HepG2 (cell line): ENCODE data around the gene GYS1. TPM values are rescaled to one million over a fixed set of nuclear protein-coding genes. Genes with fewer than 3 reads are reported as not detected.

Source experiments
- ATAC-seq: fragments of 200-7000 bp; cut with Tn5 transposase; 3 replicates; pipeline ENCODE4 v1.9.1; 2020; ENCODE audit warnings: mild to moderate bottlenecking, moderate library complexity
- BruUV-seq: library from RNA; stranded (reverse); fragments of 400-500 nt; replicated peaks from 2 replicates; lab custom pipeline; 2021; lab: Mats Ljungman, UMichigan
- CTCF ChIA-PET: fragments of 300-600 bp; formaldehyde crosslinking; extraction: SDS; loops from one replicate; lab custom pipeline; 2021; ENCODE audit warnings: low total read pairs, inconsistent platforms, low intra/inter-chr PET ratio; lab: Yijun Ruan, JAX
- POLR2A ChIA-PET: fragments of 350-600 bp; sonication (Branson Sonifier 250); formaldehyde crosslinking; loops from one replicate; lab custom pipeline; 2020; ENCODE audit warnings: antibody characterized with exemption, inconsistent platforms; lab: Yijun Ruan, JAX
- DNase-seq: peaks from one replicate; pipeline ENCODE4 v3.0.0-alpha.2; 2015; ENCODE audit warnings: low spot score
- FAIRE-seq: peaks from 3 replicates; lab custom pipeline; 2011; peaks lifted over from hg19 to GRCh38; lab: Jason Lieb, UNC
- H2AFZ ChIP-seq: one replicate; pipeline ENCODE4 v1.6.1; 2011; ENCODE audit warnings: low read length, inconsistent platforms
- H3K27ac ChIP-seq: fragments of 300-600 bp; 3 replicates; pipeline ENCODE4 v1.8.0; 2011; ENCODE audit warnings: mixed run types, mild to moderate bottlenecking, mixed read lengths, low read length, inconsistent platforms; ENCODE audit not compliant: insufficient read depth; ENCODE audit errors: extremely low read length
- H3K27me3 ChIP-seq, 2 experiments: fragments of 200-600 bp in 1 of 2; 2 replicates in 1 of 2; 3 replicates in 1 of 2; pipeline versions ENCODE4 v1.6.0 to v1.8.0; 2011; ENCODE audit warnings: low read length in 2 of 2, mild to moderate bottlenecking in 2 of 2, moderate library complexity in 2 of 2, inconsistent platforms in 1 of 2; ENCODE audit not compliant: insufficient read depth in 2 of 2, control insufficient read depth in 1 of 2
- H3K36me3 ChIP-seq, 2 experiments: fragments of 200-600 bp in 1 of 2; replicated peaks in 1 of 2; 2 replicates in 1 of 2; 3 replicates in 1 of 2; pipeline versions ENCODE4 v1.5.1 to v1.8.0; 2011; ENCODE audit warnings: low read length in 2 of 2, inconsistent platforms in 1 of 2; ENCODE audit not compliant: insufficient read depth in 2 of 2, control insufficient read depth in 1 of 2
- H3K4me1 ChIP-seq: 2 replicates; pipeline ENCODE4 v1.5.1; 2012; ENCODE audit warnings: low read length, inconsistent platforms; ENCODE audit not compliant: insufficient read depth
- H3K4me2 ChIP-seq: 2 replicates; pipeline ENCODE4 v1.6.0; 2011; ENCODE audit warnings: low read depth, low read length, inconsistent platforms
- H3K4me3 ChIP-seq, 3 experiments: fragments of 200-600 bp in 1 of 3; sonication (generic), shearing (Covaris generic) in 1 of 3; replicated peaks in 1 of 3; 2 replicates each; pipeline ENCODE4 v1.5.1; 2011 to 2016; ENCODE audit warnings: low read length in 3 of 3, inconsistent platforms in 2 of 3, low read depth in 2 of 3, mild to moderate bottlenecking in 2 of 3, control low read depth in 1 of 3, mixed read lengths in 1 of 3; ENCODE audit not compliant: insufficient read depth in 1 of 3
- H3K79me2 ChIP-seq: one replicate; pipeline ENCODE4 v1.6.1; 2011; ENCODE audit warnings: low read length, inconsistent platforms; ENCODE audit not compliant: insufficient read depth
- H3K9ac ChIP-seq: 2 replicates; pipeline ENCODE4 v1.6.0; 2011; ENCODE audit warnings: mild to moderate bottlenecking, low read depth, low read length, inconsistent platforms; ENCODE audit not compliant: insufficient read depth
- H3K9me3 ChIP-seq: 2 replicates; pipeline ENCODE4 v1.5.1; 2012; ENCODE audit warnings: mild to moderate bottlenecking, low read length
- H4K20me1 ChIP-seq: 2 replicates; pipeline ENCODE4 v1.6.0; 2011; ENCODE audit warnings: inconsistent platforms, mild to moderate bottlenecking, low read length, moderate library complexity; ENCODE audit not compliant: insufficient read depth
- ISL2 ChIP-seq: sonication (generic); formaldehyde crosslinking; IDR thresholded peaks from 2 replicates; pipeline ENCODE4 v1.5.0; 2020; ENCODE audit warnings: missing genetic modification reagents
- RBM39 ChIP-seq: fragments of 200-400 bp; formaldehyde crosslinking; IDR thresholded peaks from one replicate; pipeline ENCODE4 v1.6.1; 2018; ENCODE audit warnings: antibody characterized with exemption, mild to moderate bottlenecking, low read depth, low read length; ENCODE audit not compliant: poor library complexity, severe bottlenecking
- RXRB ChIP-seq: IDR thresholded peaks from 2 replicates; pipeline ENCODE4 v1.6.1; 2016; ENCODE audit warnings: borderline replicate concordance, missing genetic modification reagents, missing compliant biosample characterization
- XBP1 ChIP-seq: sonication (generic); formaldehyde crosslinking; IDR thresholded peaks from 2 replicates; pipeline ENCODE4 v1.5.0; 2020; ENCODE audit warnings: missing genetic modification reagents
- ZNF121 ChIP-seq: sonication (generic); formaldehyde crosslinking; IDR thresholded peaks from 2 replicates; pipeline ENCODE4 v1.5.0; 2020; ENCODE audit warnings: mild to moderate bottlenecking, missing genetic modification reagents
- ZNF878 ChIP-seq: sonication (generic); formaldehyde crosslinking; IDR thresholded peaks from 2 replicates; pipeline ENCODE4 v1.8.1; 2023; ENCODE audit warnings: mild to moderate bottlenecking, missing genetic modification reagents, moderate library complexity
- WGBS: methylation state at CpG from one replicate; pipeline ENCODE4 v1.1.6; 2017; ENCODE audit warnings: low lambda C conversion rate; 5-methylcytosine and 5-hydroxymethylcytosine counted together
- in situ Hi-C: cut with HindIII; loops from 2 replicates; pipeline ENCODE4 v1.10.0; 2017; ENCODE audit warnings: low pct_unique_long_range_greater_than_20kb; ENCODE audit not compliant: extremely low pct_ligation_motif_present
- intact Hi-C: fragments of 100-400 bp; cut with micrococcal nuclease; formaldehyde crosslinking; loops from one replicate; pipeline ENCODE4 v1.10.0; 2022; ENCODE audit not compliant: unreplicated experiment
- polyA plus RNA-seq, 8 experiments: library from polyadenylated mRNA; depleted of rRNA in 3 of 8; stranded (reverse) in 7 of 8; unstranded in 1 of 8; fragments of >200 nt; fragmentation: Illumina TruSeq in 4 of 8; extraction: Trizol in 4 of 8; gene quantifications; 2 replicates each; pipeline versions ENCODE4 v1.2.1 to v1.2.3, GENCODE V29; 2011 to 2016; ENCODE audit warnings: low read depth in 4 of 8, missing spikeins in 1 of 8, mixed read lengths in 1 of 8; ENCODE audit not compliant: insufficient read depth in 1 of 8
- total RNA-seq, 5 experiments: library from RNA; depleted of rRNA; stranded (reverse); fragments of >200 nt; fragmentation: Illumina TruSeq; extraction: Trizol; gene quantifications; 2 replicates each; pipeline ENCODE4 v1.2.3, GENCODE V29; 2016; ENCODE audit warnings: low read depth in 1 of 5
- TF ChIP-seq, protein P1 (sequence below): fragments of 450-650 bp; IDR thresholded peaks from 2 replicates; pipeline ENCODE4 v1.6.1; 2016
- TF ChIP-seq, protein P2 (sequence below): sonication (generic); formaldehyde crosslinking; IDR thresholded peaks from 2 replicates; pipeline ENCODE4 v1.4.0; 2020; ENCODE audit warnings: mild to moderate bottlenecking, missing genetic modification reagents

Gene GYS1
- total and polyA plus RNA-seq, 2 of the 13 experiments (the other 11 are each of a cell fraction or from before 2014, with no cell fraction given): 18.4 to 42.1 TPM

DNA sequence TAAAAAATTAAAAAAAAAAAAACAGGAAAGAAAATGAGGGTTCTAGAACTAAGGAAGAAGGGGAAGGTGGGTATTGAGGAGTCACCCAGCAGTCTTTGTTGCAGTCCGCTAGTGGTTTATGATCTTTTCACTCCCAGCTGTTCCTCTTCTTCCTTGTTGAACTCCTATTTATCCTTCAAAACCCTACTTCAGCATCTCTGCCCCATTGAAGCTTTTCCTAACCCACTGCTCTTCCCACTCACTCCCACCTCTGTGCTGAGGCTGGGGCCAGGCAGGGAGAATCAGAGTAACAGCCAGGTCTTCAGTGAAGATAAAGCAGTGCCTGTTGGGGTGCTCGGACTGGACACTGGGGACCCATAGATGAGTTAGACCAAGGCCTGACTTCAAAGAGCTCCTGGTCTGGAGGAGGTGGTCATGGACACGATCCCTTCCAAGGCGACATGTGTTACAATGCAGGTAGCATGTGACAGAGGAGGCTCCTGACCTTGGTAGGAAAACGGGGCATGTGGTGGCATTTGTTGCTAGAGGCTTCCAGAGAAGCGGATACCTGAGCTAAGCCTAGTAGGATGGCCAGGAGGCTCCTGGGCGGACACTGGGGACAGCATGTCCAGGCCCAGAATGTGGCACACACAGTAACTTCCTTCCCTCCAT is 12.0 kb upstream of the GYS1 start:
- CTCF ChIA-PET: no interaction called here
- TF ChIP-seq, protein P1, sequence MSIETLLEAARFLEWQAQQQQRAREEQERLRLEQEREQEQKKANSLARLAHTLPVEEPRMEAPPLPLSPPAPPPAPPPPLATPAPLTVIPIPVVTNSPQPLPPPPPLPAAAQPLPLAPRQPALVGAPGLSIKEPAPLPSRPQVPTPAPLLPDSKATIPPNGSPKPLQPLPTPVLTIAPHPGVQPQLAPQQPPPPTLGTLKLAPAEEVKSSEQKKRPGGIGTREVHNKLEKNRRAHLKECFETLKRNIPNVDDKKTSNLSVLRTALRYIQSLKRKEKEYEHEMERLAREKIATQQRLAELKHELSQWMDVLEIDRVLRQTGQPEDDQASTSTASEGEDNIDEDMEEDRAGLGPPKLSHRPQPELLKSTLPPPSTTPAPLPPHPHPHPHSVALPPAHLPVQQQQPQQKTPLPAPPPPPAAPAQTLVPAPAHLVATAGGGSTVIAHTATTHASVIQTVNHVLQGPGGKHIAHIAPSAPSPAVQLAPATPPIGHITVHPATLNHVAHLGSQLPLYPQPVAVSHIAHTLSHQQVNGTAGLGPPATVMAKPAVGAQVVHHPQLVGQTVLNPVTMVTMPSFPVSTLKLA: peak; percentile 96
- no peak for TF ChIP-seq ISL2 (CRISPR knock-in tag)

DNA sequence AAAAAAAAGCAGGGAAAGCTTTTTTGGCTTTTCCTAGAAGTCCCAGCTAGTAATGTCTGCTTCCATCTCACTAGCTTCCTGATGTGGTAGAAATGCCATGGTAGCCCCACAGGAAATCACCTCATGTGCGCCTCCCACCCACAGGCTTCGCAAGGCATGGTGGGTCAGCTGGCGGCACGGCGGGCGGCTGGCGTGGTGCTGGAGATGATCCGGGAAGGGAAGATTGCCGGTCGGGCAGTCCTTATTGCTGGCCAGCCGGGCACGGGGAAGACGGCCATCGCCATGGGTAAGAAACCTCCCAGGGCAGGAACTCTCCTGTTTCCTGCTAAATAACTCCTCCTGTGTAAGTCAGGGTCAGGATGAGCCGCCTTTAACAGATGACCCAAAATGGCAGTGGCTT is 11.0 kb upstream of the GYS1 start:
- CTCF ChIA-PET: no interaction called here
- H3K9ac ChIP-seq: no peak overlapping the region
- TF ChIP-seq, protein P2, sequence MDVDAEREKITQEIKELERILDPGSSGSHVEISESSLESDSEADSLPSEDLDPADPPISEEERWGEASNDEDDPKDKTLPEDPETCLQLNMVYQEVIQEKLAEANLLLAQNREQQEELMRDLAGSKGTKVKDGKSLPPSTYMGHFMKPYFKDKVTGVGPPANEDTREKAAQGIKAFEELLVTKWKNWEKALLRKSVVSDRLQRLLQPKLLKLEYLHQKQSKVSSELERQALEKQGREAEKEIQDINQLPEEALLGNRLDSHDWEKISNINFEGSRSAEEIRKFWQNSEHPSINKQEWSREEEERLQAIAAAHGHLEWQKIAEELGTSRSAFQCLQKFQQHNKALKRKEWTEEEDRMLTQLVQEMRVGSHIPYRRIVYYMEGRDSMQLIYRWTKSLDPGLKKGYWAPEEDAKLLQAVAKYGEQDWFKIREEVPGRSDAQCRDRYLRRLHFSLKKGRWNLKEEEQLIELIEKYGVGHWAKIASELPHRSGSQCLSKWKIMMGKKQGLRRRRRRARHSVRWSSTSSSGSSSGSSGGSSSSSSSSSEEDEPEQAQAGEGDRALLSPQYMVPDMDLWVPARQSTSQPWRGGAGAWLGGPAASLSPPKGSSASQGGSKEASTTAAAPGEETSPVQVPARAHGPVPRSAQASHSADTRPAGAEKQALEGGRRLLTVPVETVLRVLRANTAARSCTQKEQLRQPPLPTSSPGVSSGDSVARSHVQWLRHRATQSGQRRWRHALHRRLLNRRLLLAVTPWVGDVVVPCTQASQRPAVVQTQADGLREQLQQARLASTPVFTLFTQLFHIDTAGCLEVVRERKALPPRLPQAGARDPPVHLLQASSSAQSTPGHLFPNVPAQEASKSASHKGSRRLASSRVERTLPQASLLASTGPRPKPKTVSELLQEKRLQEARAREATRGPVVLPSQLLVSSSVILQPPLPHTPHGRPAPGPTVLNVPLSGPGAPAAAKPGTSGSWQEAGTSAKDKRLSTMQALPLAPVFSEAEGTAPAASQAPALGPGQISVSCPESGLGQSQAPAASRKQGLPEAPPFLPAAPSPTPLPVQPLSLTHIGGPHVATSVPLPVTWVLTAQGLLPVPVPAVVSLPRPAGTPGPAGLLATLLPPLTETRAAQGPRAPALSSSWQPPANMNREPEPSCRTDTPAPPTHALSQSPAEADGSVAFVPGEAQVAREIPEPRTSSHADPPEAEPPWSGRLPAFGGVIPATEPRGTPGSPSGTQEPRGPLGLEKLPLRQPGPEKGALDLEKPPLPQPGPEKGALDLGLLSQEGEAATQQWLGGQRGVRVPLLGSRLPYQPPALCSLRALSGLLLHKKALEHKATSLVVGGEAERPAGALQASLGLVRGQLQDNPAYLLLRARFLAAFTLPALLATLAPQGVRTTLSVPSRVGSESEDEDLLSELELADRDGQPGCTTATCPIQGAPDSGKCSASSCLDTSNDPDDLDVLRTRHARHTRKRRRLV (CRISPR knock-in tag): no peak
- no peak for TF ChIP-seq RBM39
- no peak for TF ChIP-seq XBP1 (CRISPR knock-in tag)
- TF ChIP-seq RXRB: no peak
- no peak for TF ChIP-seq ZNF121
- no peak for TF ChIP-seq ZNF878 (CRISPR knock-in tag)

More for the DNA sequence above, 12.0 kb upstream of the GYS1 start:
- 93% methylated on average over 7 of the region's 7 CpGs for WGBS
- Histone ChIP-seq H3K36me3 (peaks cover 27 to 54% of the 10 kb centered on the region in 2 experiments), H4K20me1 (no peaks in the 10 kb centered on the region), H3K27me3 (no peaks in the 10 kb centered on the region), H3K79me2 (no peaks in the 10 kb centered on the region), H3K4me1 (no peaks in the 10 kb centered on the region), H3K9me3 (no peaks in the 10 kb centered on the region), H3K4me3 (no peak overlapping the region), H3K4me2 (no peak overlapping the region), H2AFZ (no peak overlapping the region), H3K27ac (no peak overlapping the region), H3K9ac (no peak overlapping the region)
- in situ Hi-C loops (no loop called here), intact Hi-C loops (no loop called here)
- no peak for ATAC-seq
- DNase-seq: no peak
- POLR2A ChIA-PET: interaction anchor here (1.6 kb wide), 1 partner anchor 14 kb away, joined by 3 read pairs; no protein-coding TSS in a partner anchor
- no peak for FAIRE-seq
- BruUV-seq: TSS peak; percentile 42

More for the DNA sequence above, 11.0 kb upstream of the GYS1 start:
- BruUV-seq: no TSS peak
- DNase-seq (no peak), ATAC-seq (no peak), FAIRE-seq (no peak)
- WGBS: 98% methylated on average over 13 of the region's 15 CpGs
- H3K27me3 ChIP-seq: no peaks in the 10 kb centered on the region
- no peak overlapping the region for H2AFZ ChIP-seq
- H3K79me2 ChIP-seq: no peaks in the 10 kb centered on the region
- no peak overlapping the region for H3K4me2 ChIP-seq
- no peak overlapping the region for H3K4me3 ChIP-seq
- H3K4me1 ChIP-seq: no peaks in the 10 kb centered on the region
- in situ Hi-C loops: no loop called here
- POLR2A ChIA-PET: no interaction called here
- no peaks in the 10 kb centered on the region for H3K9me3 ChIP-seq
- intact Hi-C loops: no loop called here
- no peaks in the 10 kb centered on the region for H4K20me1 ChIP-seq
- H3K36me3 ChIP-seq: peaks cover 27 to 53% of the 10 kb centered on the region in 2 experiments
- no peak overlapping the region for H3K27ac ChIP-seq
